ENCODE measurements around the gene ADAM23.
"Not testable (repeated sequence)": the region's sequence is repeated elsewhere in the genome, so short reads cannot be mapped to it uniquely, and the experiment has no call there.

Gene ADAM23

GRCh38 chr2:206442833-206443734 is at the start of gene ADAM23:
Gene ADAM23, plus strand, starts transcription at chr2:206443532. Its CDS starts 335 bp downstream, at chr2:206443867.
- peak; percentile 54 for DNase-seq (ENCODE audit: low spot score)

- no peak for DNase-seq (ENCODE audit: low spot score)
Measured at GRCh38 chr2:206396211-206396610, 47.1 kb upstream of the ADAM23 start.

- DNase-seq (ENCODE audit: low spot score): not testable (repeated sequence)
Measured at GRCh38 chr2:206402956-206403569, 40.3 kb upstream of the ADAM23 start.

GRCh38 chr2:206408323-206409320 is 34.7 kb upstream of the ADAM23 start:
- DNase-seq (ENCODE audit: low spot score): no peak

GRCh38 chr2:206410714-206411113 is 32.6 kb upstream of the ADAM23 start:
- no peak for DNase-seq (ENCODE audit: low spot score)

GRCh38 chr2:206415618-206416243 is 27.6 kb upstream of the ADAM23 start:
- no peak for DNase-seq (ENCODE audit: low spot score)

- no peak for DNase-seq (ENCODE audit: low spot score)
Measured at GRCh38 chr2:206418968-206419367, 24.4 kb upstream of the ADAM23 start.

GRCh38 chr2:206420721-206421120 is 22.6 kb upstream of the ADAM23 start:
- no peak for DNase-seq (ENCODE audit: low spot score)

GRCh38 chr2:206422493-206422892 is 20.8 kb upstream of the ADAM23 start:
- DNase-seq (ENCODE audit: low spot score): no peak

- peak; percentile 54 for DNase-seq (ENCODE audit: low spot score)
Measured at GRCh38 chr2:206423147-206423546, 20.2 kb upstream of the ADAM23 start.

- no peak for DNase-seq (ENCODE audit: low spot score)
Measured at GRCh38 chr2:206424134-206424533, 19.2 kb upstream of the ADAM23 start.

GRCh38 chr2:206428783-206429182 is 14.5 kb upstream of the ADAM23 start:
- DNase-seq (ENCODE audit: low spot score): no peak

GRCh38 chr2:206430452-206430851 is 12.9 kb upstream of the ADAM23 start:
- no peak for DNase-seq (ENCODE audit: low spot score)

- no peak for DNase-seq (ENCODE audit: low spot score)
Measured at GRCh38 chr2:206431439-206431838, 11.9 kb upstream of the ADAM23 start.

GRCh38 chr2:206432193-206433082 is 10.9 kb upstream of the ADAM23 start:
- DNase-seq (ENCODE audit: low spot score): no peak

GRCh38 chr2:206433190-206433589 is 10.1 kb upstream of the ADAM23 start:
- no peak for DNase-seq (ENCODE audit: low spot score)

- no peak for DNase-seq (ENCODE audit: low spot score)
Measured at GRCh38 chr2:206433686-206434085, 9.6 kb upstream of the ADAM23 start.

- DNase-seq (ENCODE audit: low spot score): no peak
Measured at GRCh38 chr2:206435742-206436141, 7.6 kb upstream of the ADAM23 start.

- no peak for DNase-seq (ENCODE audit: low spot score)
Measured at GRCh38 chr2:206438196-206438724, 5.1 kb upstream of the ADAM23 start.

GRCh38 chr2:206442474-206442832 is 879 bp upstream of the ADAM23 start:
- no peak for DNase-seq (ENCODE audit: low spot score)

Data from NAMALWA (cell line).